B cell (primary cell): ENCODE results near the gene ZNF277. TPM values are rescaled to one million over a fixed set of nuclear protein-coding genes. Genes with fewer than 3 reads are reported as not detected.

Source experiments
- ATAC-seq: fragments of 200-7000 bp; cut with Tn5 transposase; one replicate; pipeline ENCODE4 v1.10.0; 2021; ENCODE audit warnings: low read depth, mild to moderate bottlenecking, moderate number of reproducible peaks, moderate library complexity
- CTCF ChIA-PET: fragments of 350-600 bp; sonication (Branson Sonifier 250); formaldehyde crosslinking; loops from one replicate; lab custom pipeline; 2021; ENCODE audit warnings: antibody characterized with exemption, inconsistent platforms; lab: Charles Lee
- POLR2A ChIA-PET: fragments of 350-600 bp; sonication (Branson Sonifier 250); formaldehyde crosslinking; loops from one replicate; lab custom pipeline; 2021; ENCODE audit warnings: antibody characterized with exemption; lab: Charles Lee
- DNase-seq: peaks from one replicate; pipeline ENCODE4 v3.0.0; 2013
- H2AFZ ChIP-seq: 2 replicates; pipeline ENCODE4 v1.6.1; 2012; ENCODE audit warnings: mild to moderate bottlenecking, low read depth, low read length; ENCODE audit not compliant: insufficient read depth, poor library complexity, severe bottlenecking
- H3K27ac ChIP-seq, 2 donors: 1 replicate in 1 of 2; 2 replicates in 1 of 2; pipeline ENCODE4 v1.5.1; 2012 to 2013; ENCODE audit warnings: low read length in 2 of 2, mild to moderate bottlenecking in 2 of 2, moderate library complexity in 1 of 2
- H3K27me3 ChIP-seq, 4 experiments: fragments of 200-600 bp in 1 of 4; sonication (generic) in 1 of 4; replicated peaks in 1 of 4; 1 replicate in 2 of 4; 2 replicates in 2 of 4; pipeline versions ENCODE4 v1.6.1 to v1.7.0; 2013 to 2016; ENCODE audit warnings: low read length in 3 of 4, mild to moderate bottlenecking in 2 of 4, mixed read lengths in 1 of 4, moderate library complexity in 1 of 4; ENCODE audit not compliant: insufficient read depth in 4 of 4, control insufficient read depth in 3 of 4; ENCODE audit errors: control extremely low read depth in 1 of 4
- H3K36me3 ChIP-seq, 2 experiments: replicated peaks in 1 of 2; 1 replicate in 1 of 2; 2 replicates in 1 of 2; pipeline versions ENCODE4 v1.6.1 to v1.7.1; 2013; ENCODE audit warnings: low read length in 1 of 2; ENCODE audit not compliant: insufficient read depth in 2 of 2, control insufficient read depth in 1 of 2; ENCODE audit errors: control extremely low read depth in 1 of 2, extremely low read depth in 1 of 2
- H3K4me1 ChIP-seq, 2 donors: fragments of 200-600 bp in 1 of 2; sonication (generic) in 1 of 2; 1 replicate in 1 of 2; 2 replicates in 1 of 2; pipeline versions ENCODE4 v1.5.1 to v1.6.1; 2013 to 2017; ENCODE audit warnings: low read length in 2 of 2; ENCODE audit not compliant: control insufficient read depth in 2 of 2, insufficient read depth in 2 of 2
- H3K4me2 ChIP-seq: replicated peaks from 2 replicates; pipeline ENCODE3; 2012; ENCODE audit warnings: mild to moderate bottlenecking, low read depth, low read length; ENCODE audit not compliant: poor library complexity, severe bottlenecking
- H3K4me3 ChIP-seq, 5 experiments: fragments of 200-600 bp in 1 of 5; sonication (generic) in 1 of 5; 1 replicate in 3 of 5; 2 replicates in 2 of 5; pipeline versions ENCODE4 v1.5.1 to v1.7.0; 2011 to 2016; ENCODE audit warnings: low read length in 4 of 5, mild to moderate bottlenecking in 4 of 5, low read depth in 2 of 5, control low read depth in 1 of 5, moderate library complexity in 1 of 5; ENCODE audit not compliant: insufficient read depth in 1 of 5; ENCODE audit errors: control extremely low read depth in 1 of 5, extremely low read depth in 1 of 5
- H3K79me2 ChIP-seq: fragments of 200-600 bp; sonication (generic); one replicate; pipeline ENCODE4 v1.6.0; 2016; ENCODE audit warnings: low read length; ENCODE audit not compliant: control insufficient read depth, insufficient read depth
- H3K9ac ChIP-seq: fragments of 200-600 bp; sonication (generic); 2 replicates; pipeline ENCODE4 v1.6.1; 2017; ENCODE audit warnings: mild to moderate bottlenecking, low read length, moderate library complexity
- H3K9me3 ChIP-seq, 3 donors: one replicate each; pipeline versions ENCODE4 v1.6.1 to v1.7.1; 2013; ENCODE audit warnings: low read length in 2 of 3; ENCODE audit not compliant: control insufficient read depth in 2 of 3, insufficient read depth in 1 of 3; ENCODE audit errors: control extremely low read depth in 1 of 3
- H4K20me1 ChIP-seq: 2 replicates; pipeline ENCODE4 v1.6.0; 2012; ENCODE audit warnings: mild to moderate bottlenecking, low read length; ENCODE audit not compliant: insufficient read depth, control insufficient read depth, poor library complexity, severe bottlenecking
- H3K27ac Mint-ChIP-seq: one replicate; pipeline ENCODE4 v1.8.0; 2021; ENCODE audit warnings: mixed read lengths
- H3K27me3 Mint-ChIP-seq: one replicate; pipeline ENCODE4 v1.8.0; 2021; ENCODE audit warnings: mixed read lengths
- H3K4me1 Mint-ChIP-seq: one replicate; pipeline ENCODE4 v1.8.0; 2021; ENCODE audit warnings: mixed read lengths
- H3K4me3 Mint-ChIP-seq: one replicate; pipeline ENCODE4 v1.8.0; 2021; ENCODE audit warnings: mixed read lengths
- H3K9me3 Mint-ChIP-seq: one replicate; pipeline ENCODE4 v1.8.0; 2022; ENCODE audit warnings: mixed read lengths; ENCODE audit not compliant: insufficient read depth
- EZH2 ChIP-seq: IDR thresholded peaks from 2 replicates; pipeline ENCODE4 v1.6.1; 2012; ENCODE audit warnings: borderline replicate concordance, low read depth, mild to moderate bottlenecking, moderate library complexity, low read length; ENCODE audit not compliant: insufficient read depth, poor library complexity, severe bottlenecking
- WGBS: methylation state at CpG from one replicate; pipeline ENCODE4 v1.1.5; 2013; ENCODE audit warnings: missing lambda C conversion rate; ENCODE audit not compliant: insufficient coverage; 5-methylcytosine and 5-hydroxymethylcytosine counted together
- intact Hi-C: fragments of 100-400 bp; cut with micrococcal nuclease; formaldehyde crosslinking; loops from one replicate; pipeline ENCODE4 v1.10.0; 2022
- polyA plus RNA-seq: library from polyadenylated mRNA; depleted of rRNA; stranded (reverse); fragments of >200 nt; gene quantifications from 2 replicates; pipeline ENCODE4 v1.2.3, GENCODE V29; 2012
- total RNA-seq, 2 donors: library from RNA; stranded (reverse); fragments of 120-200 nt in 1 of 2; gene quantifications; 1 replicate in 1 of 2; 2 replicates in 1 of 2; pipeline versions ENCODE4 v1.2.3 to v1.2.4, GENCODE V29; 2013 to 2022
- TF ChIP-seq, protein P1 (sequence below): fragments of 200-600 bp; IDR thresholded peaks from one replicate; pipeline ENCODE4 v1.8.0; 2022; ENCODE audit warnings: antibody characterized with exemption, mild to moderate bottlenecking

The ZNF277 gene
- total and polyA plus RNA-seq, 2 donors (not counting 1 experiment from before 2014, with no cell fraction given) = 9.5 to 18.6 TPM

DNA sequence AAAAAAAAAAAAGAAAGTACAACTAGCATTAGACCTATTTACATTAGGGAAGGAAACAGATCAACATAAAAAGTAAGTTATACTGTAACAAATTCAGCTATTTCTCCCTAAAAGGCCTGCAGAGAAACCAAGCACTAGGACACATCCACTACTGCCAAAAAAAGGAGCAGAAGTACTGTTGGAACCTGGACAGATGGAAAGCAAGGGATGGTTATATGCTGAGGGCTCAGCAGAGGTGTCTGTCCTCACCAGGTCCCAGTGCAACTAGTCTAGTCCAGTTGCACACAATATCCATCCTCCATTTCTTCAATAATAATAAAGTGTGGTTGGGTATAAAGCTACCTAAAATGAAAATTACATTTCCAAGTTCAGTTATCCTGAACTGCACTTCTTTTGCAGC lies 140.6 kb downstream of the ZNF277 start:
- no peak overlapping the region for H3K4me3 Mint-ChIP-seq
- no peak overlapping the region for H3K9ac ChIP-seq
- peaks cover 7% of the 10 kb centered on the region in 2 experiments for H3K36me3 ChIP-seq
- no peaks in the 10 kb centered on the region for H3K4me1 Mint-ChIP-seq
- H3K79me2 ChIP-seq = no peaks in the 10 kb centered on the region
- H2AFZ ChIP-seq = no peak overlapping the region
- ChIA-PET CTCF (no interaction called here), POLR2A (no interaction called here)
- no peak overlapping the region for H3K4me2 ChIP-seq
- H3K4me1 ChIP-seq = no peaks in the 10 kb centered on the region
- intact Hi-C loops = no loop called here
- H4K20me1 ChIP-seq = no peaks in the 10 kb centered on the region
- H3K9me3 Mint-ChIP-seq = peaks cover 2% of the 10 kb centered on the region
- DNase-seq = no peak
- TF ChIP-seq, protein P1, sequence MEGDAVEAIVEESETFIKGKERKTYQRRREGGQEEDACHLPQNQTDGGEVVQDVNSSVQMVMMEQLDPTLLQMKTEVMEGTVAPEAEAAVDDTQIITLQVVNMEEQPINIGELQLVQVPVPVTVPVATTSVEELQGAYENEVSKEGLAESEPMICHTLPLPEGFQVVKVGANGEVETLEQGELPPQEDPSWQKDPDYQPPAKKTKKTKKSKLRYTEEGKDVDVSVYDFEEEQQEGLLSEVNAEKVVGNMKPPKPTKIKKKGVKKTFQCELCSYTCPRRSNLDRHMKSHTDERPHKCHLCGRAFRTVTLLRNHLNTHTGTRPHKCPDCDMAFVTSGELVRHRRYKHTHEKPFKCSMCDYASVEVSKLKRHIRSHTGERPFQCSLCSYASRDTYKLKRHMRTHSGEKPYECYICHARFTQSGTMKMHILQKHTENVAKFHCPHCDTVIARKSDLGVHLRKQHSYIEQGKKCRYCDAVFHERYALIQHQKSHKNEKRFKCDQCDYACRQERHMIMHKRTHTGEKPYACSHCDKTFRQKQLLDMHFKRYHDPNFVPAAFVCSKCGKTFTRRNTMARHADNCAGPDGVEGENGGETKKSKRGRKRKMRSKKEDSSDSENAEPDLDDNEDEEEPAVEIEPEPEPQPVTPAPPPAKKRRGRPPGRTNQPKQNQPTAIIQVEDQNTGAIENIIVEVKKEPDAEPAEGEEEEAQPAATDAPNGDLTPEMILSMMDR = no peak
- no peak for TF ChIP-seq EZH2
- no peak overlapping the region for H3K27ac Mint-ChIP-seq
- no peak overlapping the region for H3K4me3 ChIP-seq
- no peak overlapping the region for H3K27ac ChIP-seq
- H3K27me3 ChIP-seq = no peaks in the 10 kb centered on the region
- peaks cover 0 to 2% (median 0%) of the 10 kb centered on the region in 3 donors for H3K9me3 ChIP-seq
- no peaks in the 10 kb centered on the region for H3K27me3 Mint-ChIP-seq
- no peak for ATAC-seq

GRCh38 chr7:112350585-112350984 lies 144.1 kb downstream of the ZNF277 start:
- no peak overlapping the region for H3K27ac Mint-ChIP-seq
- H3K9me3 ChIP-seq = peaks cover 0 to 2% (median 0%) of the 10 kb centered on the region in 3 donors
- no peaks in the 10 kb centered on the region for H3K79me2 ChIP-seq
- H3K36me3 ChIP-seq = peaks cover 0 to 1% of the 10 kb centered on the region in 2 experiments
- DNase-seq (no peak), ATAC-seq (no peak)
- no peak overlapping the region for H3K27ac ChIP-seq
- H3K4me2 ChIP-seq = no peak overlapping the region
- no peak overlapping the region for H3K4me3 ChIP-seq
- intact Hi-C loops = no loop called here
- TF ChIP-seq, protein P1 = no peak
- no peak for TF ChIP-seq EZH2
- H3K9me3 Mint-ChIP-seq = peaks cover 2% of the 10 kb centered on the region
- peaks cover 11% of the 10 kb centered on the region for H3K27me3 Mint-ChIP-seq
- H4K20me1 ChIP-seq = no peaks in the 10 kb centered on the region
- ChIA-PET POLR2A (no interaction called here), CTCF (no interaction called here)
- no peak overlapping the region for H3K9ac ChIP-seq
- H3K4me3 Mint-ChIP-seq = no peak overlapping the region
- no peaks in the 10 kb centered on the region for H3K4me1 ChIP-seq
- H3K4me1 Mint-ChIP-seq = no peaks in the 10 kb centered on the region
- no CpG with 5 or more reads among the region's 1 CpG for WGBS
- no peaks in the 10 kb centered on the region for H3K27me3 ChIP-seq
- H2AFZ ChIP-seq = no peak overlapping the region
